PC-9 (cell line): ENCODE measurements around the gene IGLL1. TPM values are rescaled to one million over a fixed set of nuclear protein-coding genes. Genes with fewer than 3 reads are reported as not detected.

ENCODE experiments used
- BruUV-seq: library from RNA; stranded (reverse); fragments of 400-500 nt; replicated peaks from 2 replicates; lab custom pipeline; 2021; lab: Mats Ljungman, UMichigan
- CTCF ChIA-PET: fragments of 300-600 bp; sonication (Branson Sonifier 250); formaldehyde crosslinking; loops from one replicate; lab custom pipeline; 2022; ENCODE audit warnings: antibody characterized with exemption; lab: Charles Lee
- POLR2A ChIA-PET: fragments of 300-600 bp; sonication (Branson Sonifier 250); formaldehyde crosslinking; loops from one replicate; lab custom pipeline; 2022; ENCODE audit warnings: antibody characterized with exemption; ENCODE audit not compliant: unreplicated experiment; lab: Charles Lee
- DNase-seq, 2 experiments: peaks; one replicate each; pipeline versions ENCODE4 v3.0.0 to v3.0.0-alpha.2; 2015 to 2022; ENCODE audit warnings: mixed read lengths in 1 of 2
- H2AFZ ChIP-seq: fragments of 200-600 bp; sonication (generic); 2 replicates; pipeline ENCODE4 v1.8.1; 2017; ENCODE audit warnings: antibody characterized with exemption
- H3F3A ChIP-seq: fragments of 200-600 bp; sonication (generic); 2 replicates; pipeline ENCODE4 v1.8.1; 2017; ENCODE audit warnings: antibody characterized with exemption, mild to moderate bottlenecking, low read depth; ENCODE audit not compliant: insufficient read depth
- H3K27ac ChIP-seq: fragments of 200-600 bp; sonication (generic); 2 replicates; pipeline ENCODE4 v1.6.1; 2016; ENCODE audit warnings: mixed run types
- H3K27me3 ChIP-seq: fragments of 200-600 bp; sonication (generic); 2 replicates; pipeline ENCODE4 v1.6.1; 2016; ENCODE audit warnings: low read depth, mixed run types; ENCODE audit not compliant: insufficient read depth
- H3K36me3 ChIP-seq: fragments of 200-600 bp; sonication (generic); 2 replicates; pipeline ENCODE4 v1.6.1; 2016; ENCODE audit warnings: low read depth, mixed run types
- H3K4me1 ChIP-seq: fragments of 200-600 bp; sonication (generic); replicated peaks from 2 replicates; pipeline ENCODE4 v1.6.1; 2016; ENCODE audit warnings: mixed run types; ENCODE audit not compliant: insufficient read depth
- H3K4me2 ChIP-seq: fragments of 200-600 bp; sonication (generic); 2 replicates; pipeline ENCODE4 v1.6.1; 2017; ENCODE audit warnings: mixed run types
- H3K4me3 ChIP-seq: fragments of 200-600 bp; sonication (generic); 2 replicates; pipeline ENCODE4 v1.6.1; 2016; ENCODE audit warnings: mixed run types
- H3K79me2 ChIP-seq: fragments of 200-600 bp; sonication (generic); 2 replicates; pipeline ENCODE4 v1.6.1; 2017; ENCODE audit warnings: low read depth, mixed run types
- H3K9me2 ChIP-seq: fragments of 200-600 bp; sonication (generic); 2 replicates; pipeline ENCODE4 v1.8.1; 2017; ENCODE audit warnings: mild to moderate bottlenecking; ENCODE audit not compliant: insufficient read depth
- H3K9me3 ChIP-seq: fragments of 200-600 bp; sonication (generic); 2 replicates; pipeline ENCODE4 v1.8.1; 2016; ENCODE audit warnings: low read depth; ENCODE audit not compliant: insufficient read depth
- H4K20me1 ChIP-seq: fragments of 200-600 bp; sonication (generic); 2 replicates; pipeline ENCODE4 v1.8.1; 2017; ENCODE audit not compliant: insufficient read depth
- CTCF ChIP-seq: fragments of 200-600 bp; sonication (generic); conservative IDR thresholded peaks from 2 replicates; pipeline ENCODE4 v1.6.1; 2017; ENCODE audit warnings: mixed run types, antibody characterized with exemption, mild to moderate bottlenecking, moderate library complexity
- EZH2 ChIP-seq: fragments of 200-600 bp; sonication (generic); IDR thresholded peaks from 2 replicates; pipeline ENCODE4 v1.8.0; 2017; ENCODE audit warnings: antibody characterized with exemption, low read depth
- intact Hi-C: fragments of 100-400 bp; cut with micrococcal nuclease; formaldehyde crosslinking; loops from one replicate; pipeline ENCODE4 v1.10.0; 2022; ENCODE audit not compliant: unreplicated experiment
- total RNA-seq: library from RNA; stranded (reverse); gene quantifications from 2 replicates; pipeline ENCODE4 v1.2.3, GENCODE V29; 2021

IGLL1 gene
- total RNA-seq, 1 experiment from 2014 or later = not detected

GRCh38 chr22:23557036-23557435, 23.1 kb downstream of the IGLL1 start:
- Histone ChIP-seq H3K27me3 (peaks cover 52% of the 10 kb centered on the region), H3K4me3 (no peak overlapping the region), H4K20me1 (no peaks in the 10 kb centered on the region), H3K4me1 (no peaks in the 10 kb centered on the region), H3K9me2 (no peaks in the 10 kb centered on the region), H3K27ac (no peak overlapping the region), H2AFZ (no peak overlapping the region), H3K79me2 (no peaks in the 10 kb centered on the region), H3K4me2 (no peak overlapping the region), H3K36me3 (no peaks in the 10 kb centered on the region), H3F3A (no peaks in the 10 kb centered on the region), H3K9me3 (no peaks in the 10 kb centered on the region)
- intact Hi-C loops = no loop called here
- CTCF ChIA-PET = no interaction called here
- BruUV-seq = no TSS peak
- no peak for DNase-seq
- POLR2A ChIA-PET = no interaction called here
- no peak for TF ChIP-seq EZH2
- TF ChIP-seq CTCF = no peak

- Histone ChIP-seq H3K79me2 (no peaks in the 10 kb centered on the region), H3K9me2 (no peaks in the 10 kb centered on the region), H3K36me3 (no peaks in the 10 kb centered on the region), H3K27ac (no peak overlapping the region), H4K20me1 (no peaks in the 10 kb centered on the region), H2AFZ (no peak overlapping the region), H3K4me1 (no peaks in the 10 kb centered on the region), H3K27me3 (peaks cover 45% of the 10 kb centered on the region), H3F3A (no peaks in the 10 kb centered on the region), H3K9me3 (no peaks in the 10 kb centered on the region), H3K4me3 (no peak overlapping the region), H3K4me2 (no peak overlapping the region)
- ChIA-PET POLR2A (no interaction called here), CTCF (no interaction called here)
- intact Hi-C loops = no loop called here
- no peak for DNase-seq
- BruUV-seq = no TSS peak
- TF ChIP-seq CTCF (no peak), EZH2 (no peak)
These were observed 24.0 kb downstream of the IGLL1 start for GRCh38 chr22:23556026-23556620.

- Histone ChIP-seq H3K4me2 (no peak overlapping the region), H3K4me3 (no peak overlapping the region), H3K9me2 (no peaks in the 10 kb centered on the region), H4K20me1 (no peaks in the 10 kb centered on the region), H3K27ac (no peak overlapping the region), H3F3A (no peaks in the 10 kb centered on the region), H3K79me2 (no peaks in the 10 kb centered on the region), H3K9me3 (no peaks in the 10 kb centered on the region), H3K36me3 (no peaks in the 10 kb centered on the region), H2AFZ (no peak overlapping the region), H3K27me3 (peaks cover 45% of the 10 kb centered on the region), H3K4me1 (no peaks in the 10 kb centered on the region)
- no peak for DNase-seq
- ChIA-PET CTCF (no interaction called here), POLR2A (no interaction called here)
- BruUV-seq = no TSS peak
- intact Hi-C loops = no loop called here
- TF ChIP-seq CTCF (no peak), EZH2 (no peak)
These were observed 25.0 kb downstream of the IGLL1 start for GRCh38 chr22:23555118-23555517.
